ENCODE data around the gene RABL3.
"Not testable (repeated sequence)": the region's sequence is repeated elsewhere in the genome, so short reads cannot be mapped to it uniquely, and the experiment has no call there.

The RABL3 gene

DNA sequence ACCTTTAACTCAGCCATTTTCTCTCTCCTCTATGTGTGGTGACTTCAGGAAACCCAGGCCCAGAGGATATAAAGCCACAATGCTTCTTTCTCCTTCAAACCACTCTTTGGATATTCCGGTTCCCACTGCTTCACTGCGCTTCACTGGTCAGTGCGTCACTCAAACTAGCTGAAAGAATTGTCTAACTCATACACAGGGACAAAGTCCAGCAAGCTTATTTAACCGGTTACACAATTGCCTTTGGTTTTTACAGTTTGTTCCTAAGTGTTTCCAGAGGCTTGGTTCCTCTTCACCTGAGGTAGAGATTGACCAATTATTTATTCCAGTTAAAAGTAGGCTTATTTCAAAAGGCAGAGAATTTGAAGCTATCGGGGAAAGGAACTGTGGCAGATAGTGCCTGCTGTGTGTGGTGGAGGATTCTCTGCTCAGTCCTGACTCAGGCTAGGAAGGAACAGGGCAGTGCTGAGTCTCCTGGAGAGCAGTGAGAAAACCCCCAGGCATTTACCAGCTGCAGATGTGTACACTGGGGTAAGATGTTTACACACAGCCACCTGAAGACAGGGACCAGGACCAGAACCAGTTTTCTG lies 60.1 kb downstream of the RABL3 start, which contains the start of gene HGD:
Gene HGD (minus strand): TSS at position 145 of the 587 bp plus-strand sequence. CDS start 128 bp downstream, at position 17.
- DNase-seq: no peak

GRCh38 chr3:120681506-120682038 lies 60.7 kb downstream of the RABL3 start:
- no peak for DNase-seq

GRCh38 chr3:120681018-120681417 lies 61.3 kb downstream of the RABL3 start:
- no peak for DNase-seq

- no peak for DNase-seq
These were observed 62.0 kb downstream of the RABL3 start for GRCh38 chr3:120680193-120680894.

- DNase-seq: no peak
These were observed 63.3 kb downstream of the RABL3 start for GRCh38 chr3:120678984-120679383.

GRCh38 chr3:120678331-120678947 lies 63.9 kb downstream of the RABL3 start:
- no peak for DNase-seq

GRCh38 chr3:120677193-120677592 lies 65.1 kb downstream of the RABL3 start:
- DNase-seq: not testable (repeated sequence)

GRCh38 chr3:120673116-120673515 lies 69.2 kb downstream of the RABL3 start:
- DNase-seq: no peak

DNA sequence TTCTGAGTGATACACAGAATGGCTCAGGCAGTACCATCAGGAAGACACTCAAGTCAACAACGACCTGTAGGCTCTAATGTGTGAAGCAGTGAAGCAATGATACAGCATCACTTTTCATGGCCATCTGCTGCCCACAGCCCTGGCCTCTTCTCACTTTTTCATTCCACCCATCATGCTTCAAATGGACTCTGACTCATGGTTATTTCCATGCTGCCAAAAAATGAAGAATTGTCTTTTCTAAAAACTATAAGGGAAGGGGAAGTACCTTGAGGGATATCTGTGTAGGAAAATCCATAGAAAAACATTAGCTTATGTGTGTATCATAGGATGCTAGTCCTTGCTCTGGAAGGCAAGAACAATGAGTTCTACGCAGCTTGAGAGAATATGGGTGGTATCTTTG lies 71.7 kb downstream of the RABL3 start:
- DNase-seq: no peak

DNA sequence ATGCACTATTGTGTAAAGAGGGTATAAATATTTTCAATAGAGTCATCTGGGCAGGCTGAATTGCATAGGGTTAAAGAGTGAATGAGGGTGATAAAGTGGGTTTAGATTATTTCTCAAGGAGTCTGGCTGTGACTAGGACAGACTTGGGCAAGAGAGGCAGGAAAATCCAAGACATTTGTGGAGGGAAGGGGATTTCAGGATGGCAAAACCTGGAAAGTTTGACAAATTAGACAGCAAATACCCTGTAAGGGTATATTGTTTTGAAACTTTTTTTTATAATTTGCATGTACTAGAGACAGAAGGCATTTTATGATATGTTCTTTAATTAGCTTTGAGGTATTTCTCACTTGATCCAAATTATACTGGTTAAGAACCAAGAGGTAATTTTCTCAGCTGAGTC lies 77.4 kb downstream of the RABL3 start:
- DNase-seq: no peak

GRCh38 chr3:120661945-120662344 lies 80.4 kb downstream of the RABL3 start:
- DNase-seq: no peak

GRCh38 chr3:120661106-120661905 lies 81.0 kb downstream of the RABL3 start:
- no peak for DNase-seq

DNA sequence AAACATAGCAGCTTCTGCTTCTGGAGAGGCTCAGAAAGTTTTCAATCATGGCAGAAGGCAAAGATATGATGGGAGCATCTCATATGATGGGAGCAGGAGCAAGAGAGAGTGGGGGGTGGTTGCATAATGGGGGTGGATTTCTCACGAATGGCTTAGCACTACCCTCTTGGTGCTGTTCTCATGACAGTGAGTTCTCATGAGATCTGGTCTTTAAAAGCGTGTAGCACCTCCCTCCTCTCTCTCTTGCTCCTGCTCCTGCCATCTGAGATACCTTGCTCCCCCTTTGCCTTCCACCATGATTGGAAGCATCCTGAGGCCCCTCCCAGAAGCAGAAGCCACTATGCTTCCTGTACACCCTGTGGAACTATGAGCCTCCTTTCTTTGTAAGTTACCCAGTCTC lies 82.5 kb downstream of the RABL3 start:
- no peak for DNase-seq

GRCh38 chr3:120659285-120659684 lies 83.0 kb downstream of the RABL3 start:
- no peak for DNase-seq

GRCh38 chr3:120652896-120653545 lies 89.3 kb downstream of the RABL3 start:
- no peak for DNase-seq

- DNase-seq: no peak
These were observed 90.0 kb downstream of the RABL3 start for GRCh38 chr3:120652281-120652680.

- no peak for DNase-seq
These were observed 92.0 kb downstream of the RABL3 start for GRCh38 chr3:120650311-120650710.

DNA sequence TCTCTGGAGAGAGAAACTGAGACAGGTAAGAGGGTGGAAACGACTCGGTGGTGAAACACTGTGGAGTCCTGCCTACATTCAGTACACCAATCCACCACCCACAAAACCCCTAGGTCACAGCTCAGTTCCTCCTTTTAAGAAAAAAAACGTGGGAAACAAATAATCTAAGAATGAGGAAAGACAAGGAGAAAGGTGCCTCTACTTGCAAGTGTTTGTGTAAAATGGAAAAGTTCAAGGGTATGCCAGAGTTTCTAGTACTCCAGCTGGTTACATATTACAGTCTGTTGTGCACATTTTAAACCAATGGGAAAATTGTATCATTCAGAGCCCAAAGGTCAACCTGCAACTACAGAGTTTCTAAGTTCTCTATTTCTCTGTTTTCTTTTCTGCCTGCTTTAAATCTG lies 92.5 kb downstream of the RABL3 start:
- DNase-seq: no peak

DNA sequence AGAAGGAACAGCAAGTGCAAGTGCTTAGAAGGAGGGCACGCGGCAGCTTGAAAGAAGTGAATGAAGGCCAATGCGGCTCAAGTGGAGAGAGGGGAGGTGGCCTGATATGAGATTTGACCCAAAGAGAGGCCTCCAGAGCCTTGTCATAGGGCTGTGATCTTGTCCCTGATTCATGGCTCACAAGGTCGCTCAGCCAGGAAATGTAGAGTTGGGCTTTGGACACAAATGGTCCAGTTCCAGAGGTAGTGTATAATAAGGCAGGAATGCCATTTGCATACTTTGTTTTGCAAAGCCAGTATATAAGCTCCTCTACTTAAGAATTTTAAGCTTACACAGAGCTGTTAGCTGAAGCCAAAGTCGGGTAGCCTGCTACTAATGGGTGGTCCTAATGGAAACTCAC lies 94.0 kb downstream of the RABL3 start:
- DNase-seq: no peak

DNA sequence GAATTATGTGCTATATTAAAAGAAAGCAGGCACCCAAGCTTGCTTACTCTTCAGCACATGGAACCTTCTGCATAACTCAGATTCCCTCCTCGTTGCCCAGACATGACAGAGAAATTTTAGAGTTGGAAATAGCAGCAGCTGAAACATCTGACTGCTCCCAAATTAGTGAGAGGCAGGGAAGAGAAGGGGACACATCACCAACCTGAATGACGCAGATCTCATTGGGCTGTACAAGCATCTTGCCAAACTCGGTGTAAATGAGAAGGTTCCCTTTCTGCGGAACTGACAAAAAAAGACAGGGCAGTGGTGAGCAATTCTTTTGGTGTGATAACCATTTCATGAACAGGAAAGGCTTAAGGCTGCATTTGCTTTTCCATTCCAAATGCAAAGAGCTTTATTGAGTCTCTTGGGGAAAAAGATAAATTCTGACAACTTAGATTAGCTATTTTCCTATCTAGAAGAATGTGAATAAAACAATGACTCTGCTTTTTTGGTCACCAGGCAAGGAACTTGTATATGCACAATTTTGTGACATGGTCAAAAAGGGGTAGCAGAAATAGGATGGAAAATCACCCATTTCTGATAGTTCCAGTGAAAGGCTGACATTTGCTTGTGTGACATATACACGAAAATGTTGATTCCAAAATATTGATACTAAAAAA lies 95.4 kb downstream of the RABL3 start:
- DNase-seq: no peak

GRCh38 chr3:120645083-120645845 lies 97.1 kb downstream of the RABL3 start:
- no peak for DNase-seq

Data from effector CD8-positive, alpha-beta T cell (primary cell).